HepG2 (cell line): ENCODE data around the gene BLOC1S4. TPM values are rescaled to one million over a fixed set of nuclear protein-coding genes. Genes with fewer than 3 reads are reported as not detected.

Experiments
- ATAC-seq: fragments of 200-7000 bp; cut with Tn5 transposase; 3 replicates; pipeline ENCODE4 v1.9.1; 2020; ENCODE audit warnings: mild to moderate bottlenecking, moderate library complexity
- BruUV-seq: library from RNA; stranded (reverse); fragments of 400-500 nt; replicated peaks from 2 replicates; lab custom pipeline; 2021; lab: Mats Ljungman, UMichigan
- CTCF ChIA-PET: fragments of 300-600 bp; formaldehyde crosslinking; extraction: SDS; loops from one replicate; lab custom pipeline; 2021; ENCODE audit warnings: low total read pairs, inconsistent platforms, low intra/inter-chr PET ratio; lab: Yijun Ruan, JAX
- POLR2A ChIA-PET: fragments of 350-600 bp; sonication (Branson Sonifier 250); formaldehyde crosslinking; loops from one replicate; lab custom pipeline; 2020; ENCODE audit warnings: antibody characterized with exemption, inconsistent platforms; lab: Yijun Ruan, JAX
- DNase-seq: peaks from one replicate; pipeline ENCODE4 v3.0.0-alpha.2; 2015; ENCODE audit warnings: low spot score
- FAIRE-seq: peaks from 3 replicates; lab custom pipeline; 2011; peaks lifted over from hg19 to GRCh38; lab: Jason Lieb, UNC
- H2AFZ ChIP-seq: one replicate; pipeline ENCODE4 v1.6.1; 2011; ENCODE audit warnings: low read length, inconsistent platforms
- H3K27ac ChIP-seq: fragments of 300-600 bp; 3 replicates; pipeline ENCODE4 v1.8.0; 2011; ENCODE audit warnings: mixed run types, mild to moderate bottlenecking, mixed read lengths, low read length, inconsistent platforms; ENCODE audit not compliant: insufficient read depth; ENCODE audit errors: extremely low read length
- H3K27me3 ChIP-seq, 2 experiments: fragments of 200-600 bp in 1 of 2; 2 replicates in 1 of 2; 3 replicates in 1 of 2; pipeline versions ENCODE4 v1.6.0 to v1.8.0; 2011; ENCODE audit warnings: low read length in 2 of 2, mild to moderate bottlenecking in 2 of 2, moderate library complexity in 2 of 2, inconsistent platforms in 1 of 2; ENCODE audit not compliant: insufficient read depth in 2 of 2, control insufficient read depth in 1 of 2
- H3K36me3 ChIP-seq, 2 experiments: fragments of 200-600 bp in 1 of 2; replicated peaks in 1 of 2; 2 replicates in 1 of 2; 3 replicates in 1 of 2; pipeline versions ENCODE4 v1.5.1 to v1.8.0; 2011; ENCODE audit warnings: low read length in 2 of 2, inconsistent platforms in 1 of 2; ENCODE audit not compliant: insufficient read depth in 2 of 2, control insufficient read depth in 1 of 2
- H3K4me1 ChIP-seq: 2 replicates; pipeline ENCODE4 v1.5.1; 2012; ENCODE audit warnings: low read length, inconsistent platforms; ENCODE audit not compliant: insufficient read depth
- H3K4me2 ChIP-seq: 2 replicates; pipeline ENCODE4 v1.6.0; 2011; ENCODE audit warnings: low read depth, low read length, inconsistent platforms
- H3K4me3 ChIP-seq, 3 experiments: fragments of 200-600 bp in 1 of 3; sonication (generic), shearing (Covaris generic) in 1 of 3; replicated peaks in 1 of 3; 2 replicates each; pipeline ENCODE4 v1.5.1; 2011 to 2016; ENCODE audit warnings: low read length in 3 of 3, inconsistent platforms in 2 of 3, low read depth in 2 of 3, mild to moderate bottlenecking in 2 of 3, control low read depth in 1 of 3, mixed read lengths in 1 of 3; ENCODE audit not compliant: insufficient read depth in 1 of 3
- H3K79me2 ChIP-seq: one replicate; pipeline ENCODE4 v1.6.1; 2011; ENCODE audit warnings: low read length, inconsistent platforms; ENCODE audit not compliant: insufficient read depth
- H3K9ac ChIP-seq: 2 replicates; pipeline ENCODE4 v1.6.0; 2011; ENCODE audit warnings: mild to moderate bottlenecking, low read depth, low read length, inconsistent platforms; ENCODE audit not compliant: insufficient read depth
- H3K9me3 ChIP-seq: 2 replicates; pipeline ENCODE4 v1.5.1; 2012; ENCODE audit warnings: mild to moderate bottlenecking, low read length
- H4K20me1 ChIP-seq: 2 replicates; pipeline ENCODE4 v1.6.0; 2011; ENCODE audit warnings: inconsistent platforms, mild to moderate bottlenecking, low read length, moderate library complexity; ENCODE audit not compliant: insufficient read depth
- HNF1A ChIP-seq, 2 experiments: sonication (generic) in 1 of 2; formaldehyde crosslinking in 1 of 2; IDR thresholded peaks; 2 replicates each; pipeline versions ENCODE4 v1.4.0 to v1.6.1; 2016 to 2020; ENCODE audit warnings: borderline replicate concordance in 1 of 2, low read depth in 1 of 2, mild to moderate bottlenecking in 1 of 2, missing genetic modification reagents in 1 of 2
- HNF4A ChIP-seq: sonication (generic); formaldehyde crosslinking; IDR thresholded peaks from 2 replicates; pipeline ENCODE4 v1.4.0; 2020; ENCODE audit warnings: missing genetic modification reagents
- JUND ChIP-seq: sonication (generic); formaldehyde crosslinking; IDR thresholded peaks from 2 replicates; pipeline ENCODE4 v1.8.0; 2022; ENCODE audit warnings: mild to moderate bottlenecking, missing genetic modification reagents
- KDM4B ChIP-seq: sonication (generic); formaldehyde crosslinking; IDR thresholded peaks from 2 replicates; pipeline ENCODE4 v1.4.0; 2020; ENCODE audit warnings: missing genetic modification reagents
- STAG1 ChIP-seq: sonication (generic); formaldehyde crosslinking; IDR thresholded peaks from 2 replicates; pipeline ENCODE4 v1.4.0; 2020; ENCODE audit warnings: missing genetic modification reagents
- ZFP91 ChIP-seq: sonication (generic); formaldehyde crosslinking; IDR thresholded peaks from 2 replicates; pipeline ENCODE4 v1.9.0; 2022; ENCODE audit warnings: missing genetic modification reagents, mild to moderate bottlenecking, borderline replicate concordance
- ZFX ChIP-seq: sonication (generic); formaldehyde crosslinking; IDR thresholded peaks from 2 replicates; pipeline ENCODE4 v1.4.0; 2020; ENCODE audit warnings: mild to moderate bottlenecking, low read depth, missing genetic modification reagents, moderate library complexity
- ZFY ChIP-seq: sonication (generic); formaldehyde crosslinking; IDR thresholded peaks from 2 replicates; pipeline ENCODE4 v1.4.0; 2020; ENCODE audit warnings: missing genetic modification reagents
- ZNF687 ChIP-seq: sonication (generic); formaldehyde crosslinking; IDR thresholded peaks from 2 replicates; pipeline ENCODE4 v1.5.1; 2020; ENCODE audit warnings: mild to moderate bottlenecking, missing genetic modification reagents, moderate library complexity
- ZSCAN21 ChIP-seq: sonication (generic); formaldehyde crosslinking; IDR thresholded peaks from 2 replicates; pipeline ENCODE4 v1.8.0; 2022; ENCODE audit warnings: mild to moderate bottlenecking, missing genetic modification reagents, moderate library complexity, borderline replicate concordance
- WGBS: methylation state at CpG from one replicate; pipeline ENCODE4 v1.1.6; 2017; ENCODE audit warnings: low lambda C conversion rate; 5-methylcytosine and 5-hydroxymethylcytosine counted together
- in situ Hi-C: cut with HindIII; loops from 2 replicates; pipeline ENCODE4 v1.10.0; 2017; ENCODE audit warnings: low pct_unique_long_range_greater_than_20kb; ENCODE audit not compliant: extremely low pct_ligation_motif_present
- intact Hi-C: fragments of 100-400 bp; cut with micrococcal nuclease; formaldehyde crosslinking; loops from one replicate; pipeline ENCODE4 v1.10.0; 2022; ENCODE audit not compliant: unreplicated experiment
- polyA plus RNA-seq, 8 experiments: library from polyadenylated mRNA; depleted of rRNA in 3 of 8; stranded (reverse) in 7 of 8; unstranded in 1 of 8; fragments of >200 nt; fragmentation: Illumina TruSeq in 4 of 8; extraction: Trizol in 4 of 8; gene quantifications; 2 replicates each; pipeline versions ENCODE4 v1.2.1 to v1.2.3, GENCODE V29; 2011 to 2016; ENCODE audit warnings: low read depth in 4 of 8, missing spikeins in 1 of 8, mixed read lengths in 1 of 8; ENCODE audit not compliant: insufficient read depth in 1 of 8
- total RNA-seq, 5 experiments: library from RNA; depleted of rRNA; stranded (reverse); fragments of >200 nt; fragmentation: Illumina TruSeq; extraction: Trizol; gene quantifications; 2 replicates each; pipeline ENCODE4 v1.2.3, GENCODE V29; 2016; ENCODE audit warnings: low read depth in 1 of 5

The BLOC1S4 gene
- total and polyA plus RNA-seq, 2 of the 13 experiments (the other 11 are each of a cell fraction or from before 2014, with no cell fraction given): 15.5 to 20.9 TPM

- FAIRE-seq (peak; percentile 65), ATAC-seq (peak; percentile 74), DNase-seq (no peak)
- H3K4me3 ChIP-seq: 0 out of 6 replicates have a peak overlapping the region, but pooled peaks of 1 of the 3 experiments have one; percentile 20
- no peak overlapping the region for H3K9ac ChIP-seq
- ChIA-PET CTCF (interaction anchor here (1.2 kb wide), 1 partner anchor 150 kb away, joined by 3 read pairs; no protein-coding TSS in a partner anchor), POLR2A (interaction anchor here (1.2 to 1.3 kb wide), 3 partner anchors 9 to 50 kb away, joined by 4 read pairs; a partner anchor contains a TSS)
- no peaks in the 10 kb centered on the region for H4K20me1 ChIP-seq
- 27% methylated on average over 3 of the region's 8 CpGs for WGBS
- BruUV-seq: no TSS peak
- no peaks in the 10 kb centered on the region for H3K79me2 ChIP-seq
- H3K9me3 ChIP-seq: no peaks in the 10 kb centered on the region
- H3K27me3 ChIP-seq: no peaks in the 10 kb centered on the region
- peaks cover 67% of the 10 kb centered on the region for H3K4me1 ChIP-seq
- H3K4me2 ChIP-seq: peak overlapping the region; percentile 38
- in situ Hi-C loops: loop anchor here (5.0 kb wide), 1 partner anchor 153 kb away; no protein-coding TSS in a partner anchor
- H3K27ac ChIP-seq: no peak overlapping the region
- intact Hi-C loops: loop anchor here (5.0 kb wide), 1 partner anchor 38 kb away; no protein-coding TSS in a partner anchor
- no peak overlapping the region for H2AFZ ChIP-seq
- no peaks in the 10 kb centered on the region for H3K36me3 ChIP-seq
- TF ChIP-seq ZFP91 (CRISPR knock-in tag) (0 out of 2 replicates have a peak, but pooled peaks have one; percentile 39), ZFX (peak; percentile 49; the same call in 1 of the 2 replicates), HNF1A (IDR thresholded peaks at IDR 0.05; ENCODE audit: low read depth) (no peak), HNF1A (CRISPR knock-in tag; IDR thresholded peaks at IDR 0.05; ENCODE audit: borderline replicate concordance) (no peak), JUND (no peak), ZNF687 (peak; percentile 32), HNF4A (CRISPR knock-in tag) (peak; percentile 57), KDM4B (CRISPR knock-in tag) (no peak), STAG1 (CRISPR knock-in tag) (peak; percentile 21; the same call in 1 of the 2 replicates), ZSCAN21 (CRISPR knock-in tag) (0 out of 2 replicates have a peak, but pooled peaks have one; percentile 10), ZFY (CRISPR knock-in tag) (0 out of 2 replicates have a peak, but pooled peaks have one; percentile 22)
Measured at GRCh38 chr4:6723851-6724250, 7.9 kb downstream of the BLOC1S4 start.
